Stimulated activated CD8-positive, alpha-beta memory T cell treated with anti-CD3 and anti-CD28 coated beads, Interleukin-7, amount 100 ng/mL, for 1 hour (primary cell): ENCODE measurements around the gene MED1.
"Not testable (repeated sequence)": the region's sequence is repeated elsewhere in the genome, so short reads cannot be mapped to it uniquely, and the experiment has no call there.

Experiments used
- DNase-seq, 2 donors: peaks; one replicate each; pipeline ENCODE4 v3.0.0-alpha.2; 2020; ENCODE audit warnings: low read depth in 2 of 2

MED1 gene, protein sequence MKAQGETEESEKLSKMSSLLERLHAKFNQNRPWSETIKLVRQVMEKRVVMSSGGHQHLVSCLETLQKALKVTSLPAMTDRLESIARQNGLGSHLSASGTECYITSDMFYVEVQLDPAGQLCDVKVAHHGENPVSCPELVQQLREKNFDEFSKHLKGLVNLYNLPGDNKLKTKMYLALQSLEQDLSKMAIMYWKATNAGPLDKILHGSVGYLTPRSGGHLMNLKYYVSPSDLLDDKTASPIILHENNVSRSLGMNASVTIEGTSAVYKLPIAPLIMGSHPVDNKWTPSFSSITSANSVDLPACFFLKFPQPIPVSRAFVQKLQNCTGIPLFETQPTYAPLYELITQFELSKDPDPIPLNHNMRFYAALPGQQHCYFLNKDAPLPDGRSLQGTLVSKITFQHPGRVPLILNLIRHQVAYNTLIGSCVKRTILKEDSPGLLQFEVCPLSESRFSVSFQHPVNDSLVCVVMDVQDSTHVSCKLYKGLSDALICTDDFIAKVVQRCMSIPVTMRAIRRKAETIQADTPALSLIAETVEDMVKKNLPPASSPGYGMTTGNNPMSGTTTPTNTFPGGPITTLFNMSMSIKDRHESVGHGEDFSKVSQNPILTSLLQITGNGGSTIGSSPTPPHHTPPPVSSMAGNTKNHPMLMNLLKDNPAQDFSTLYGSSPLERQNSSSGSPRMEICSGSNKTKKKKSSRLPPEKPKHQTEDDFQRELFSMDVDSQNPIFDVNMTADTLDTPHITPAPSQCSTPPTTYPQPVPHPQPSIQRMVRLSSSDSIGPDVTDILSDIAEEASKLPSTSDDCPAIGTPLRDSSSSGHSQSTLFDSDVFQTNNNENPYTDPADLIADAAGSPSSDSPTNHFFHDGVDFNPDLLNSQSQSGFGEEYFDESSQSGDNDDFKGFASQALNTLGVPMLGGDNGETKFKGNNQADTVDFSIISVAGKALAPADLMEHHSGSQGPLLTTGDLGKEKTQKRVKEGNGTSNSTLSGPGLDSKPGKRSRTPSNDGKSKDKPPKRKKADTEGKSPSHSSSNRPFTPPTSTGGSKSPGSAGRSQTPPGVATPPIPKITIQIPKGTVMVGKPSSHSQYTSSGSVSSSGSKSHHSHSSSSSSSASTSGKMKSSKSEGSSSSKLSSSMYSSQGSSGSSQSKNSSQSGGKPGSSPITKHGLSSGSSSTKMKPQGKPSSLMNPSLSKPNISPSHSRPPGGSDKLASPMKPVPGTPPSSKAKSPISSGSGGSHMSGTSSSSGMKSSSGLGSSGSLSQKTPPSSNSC (N-terminal part only)

DNA sequence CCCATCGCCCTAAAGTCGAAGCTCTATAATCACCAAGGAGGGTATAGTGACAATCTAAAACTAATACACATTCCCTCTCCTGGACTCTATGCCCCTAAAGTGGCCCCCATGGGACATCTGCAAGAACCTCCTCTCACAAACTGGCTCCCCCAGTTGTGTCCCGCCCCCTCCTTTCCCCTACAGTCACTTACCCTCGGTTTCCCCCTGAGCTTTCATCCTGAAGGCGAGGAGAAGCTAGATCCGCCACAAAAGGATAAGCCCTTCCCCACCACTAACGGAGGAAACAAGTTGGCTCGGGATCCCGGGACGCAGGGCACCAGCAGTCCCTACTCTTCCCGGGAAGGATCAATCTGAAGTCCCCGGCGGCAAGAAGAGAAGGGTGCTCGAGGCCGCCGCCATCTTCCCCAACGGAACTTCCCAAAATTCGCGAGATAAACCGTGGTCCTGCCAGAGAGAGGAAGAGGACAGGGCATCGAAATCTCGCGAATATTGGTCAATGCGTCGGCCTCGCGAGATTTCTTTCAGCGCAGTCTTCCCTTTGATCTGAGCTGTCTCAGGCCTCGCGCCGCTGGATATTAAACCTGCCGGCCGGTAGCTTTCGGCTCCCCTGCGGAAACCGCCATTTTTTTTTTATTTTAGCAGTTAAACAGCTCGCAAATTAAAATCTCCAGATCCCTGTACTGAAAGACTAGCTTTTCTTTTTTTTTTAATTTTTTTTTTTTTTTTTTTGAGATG lies at the start of gene MED1:
MED1 (minus strand) TSS at position 417 of the 735 bp plus-strand sequence; CDS start at position 216, 201 bp downstream.
- DNase-seq, result peak; percentile 67 to 80

DNA sequence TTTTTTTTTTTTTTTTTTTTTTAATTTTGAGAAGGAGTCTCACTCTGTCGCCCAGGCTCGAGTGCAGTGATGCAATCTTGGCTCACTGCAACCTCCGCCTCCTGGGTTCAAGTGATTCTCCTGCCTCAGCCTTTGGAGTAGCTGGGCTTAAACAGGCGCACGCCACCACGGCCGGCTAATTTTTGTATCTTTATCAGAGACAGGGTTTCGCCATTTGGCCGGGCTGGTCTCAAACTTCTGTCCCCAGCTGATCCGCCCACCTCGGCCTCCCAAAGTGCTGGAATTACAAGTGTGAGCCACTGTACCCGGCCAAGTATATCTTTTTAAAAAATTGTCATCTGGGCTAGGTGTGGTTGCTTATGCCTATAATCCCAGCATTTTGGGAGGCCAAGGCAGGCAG lies 45.9 kb upstream of the MED1 start:
- not testable (repeated sequence) for DNase-seq

DNA sequence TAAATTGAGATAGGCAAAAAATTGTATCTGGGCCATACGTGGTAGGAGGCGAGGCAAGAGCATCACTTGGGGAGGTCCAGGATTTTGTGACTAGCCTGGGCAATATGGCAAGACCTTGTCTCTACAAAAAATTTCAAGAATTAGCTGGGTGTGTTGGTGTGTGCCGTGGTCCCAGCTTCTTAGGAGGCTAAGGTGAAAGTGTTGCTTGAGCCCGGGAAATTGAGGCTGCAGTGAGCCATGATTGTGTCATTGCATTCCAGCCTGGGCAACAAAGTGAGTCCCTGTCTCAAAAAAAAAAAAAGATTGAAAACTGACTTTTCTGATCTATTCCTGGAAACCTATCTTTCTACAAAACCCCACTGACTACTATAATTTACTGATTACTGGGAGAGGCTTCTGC lies 36.9 kb upstream of the MED1 start:
- no peak for DNase-seq

DNA sequence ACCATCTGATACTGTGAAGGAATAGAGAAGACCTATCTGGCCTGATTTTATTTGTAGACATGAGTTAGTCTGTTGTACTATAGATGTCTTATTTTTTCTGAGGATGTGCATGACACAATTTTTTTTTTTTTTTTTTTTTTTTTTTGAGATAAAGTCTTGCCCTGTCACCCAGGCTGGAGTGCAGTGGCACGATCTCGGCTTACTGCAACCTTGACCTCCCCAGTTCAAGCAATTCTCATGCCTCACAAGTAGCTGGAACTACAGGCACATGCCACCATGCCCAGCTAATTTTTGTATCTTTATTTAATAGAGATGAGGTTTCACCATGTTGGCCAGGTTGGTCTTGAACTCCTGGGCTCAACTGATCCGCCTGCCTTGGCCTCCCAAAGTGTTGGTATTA lies 36.4 kb upstream of the MED1 start:
- not testable (repeated sequence) for DNase-seq

DNA sequence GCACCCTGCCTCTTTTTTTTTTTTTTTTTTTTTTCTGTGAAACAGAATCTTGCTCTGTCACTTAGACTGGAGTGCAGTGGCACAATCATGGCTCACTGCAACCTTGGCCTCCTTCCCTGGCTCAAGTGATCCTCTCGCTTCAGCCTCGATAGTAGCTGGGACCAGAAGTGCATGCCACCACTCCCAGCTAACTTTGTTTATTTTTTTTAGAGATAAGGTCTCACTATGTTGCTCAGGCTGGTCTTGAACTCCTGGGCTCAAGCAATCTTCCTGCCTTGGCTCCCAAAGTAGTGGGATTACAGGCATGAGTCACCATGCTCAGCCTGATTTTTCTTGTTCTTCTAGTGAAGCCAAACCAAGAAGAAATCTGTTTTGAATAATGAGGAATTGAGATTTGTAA lies 35.2 kb upstream of the MED1 start:
- DNase-seq, result no peak

DNA sequence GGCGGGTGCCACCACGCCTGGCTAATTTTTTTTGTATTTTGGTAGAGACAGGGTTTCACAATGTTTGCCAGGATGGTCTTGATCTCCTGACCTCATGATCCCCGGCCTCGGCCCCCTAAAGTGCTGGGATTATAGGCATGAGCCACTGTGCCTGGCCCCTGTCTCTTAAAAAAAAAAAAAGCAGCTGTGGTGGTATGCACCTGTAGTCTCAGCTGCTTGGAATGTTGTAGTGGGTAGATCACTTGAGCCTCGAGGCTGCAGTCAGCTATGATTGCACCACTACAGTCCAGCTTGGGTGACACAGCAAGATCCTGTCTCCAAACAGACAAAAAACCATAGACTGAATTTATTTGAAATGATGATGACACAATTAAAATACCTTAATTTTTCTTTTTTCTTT lies 34.5 kb upstream of the MED1 start:
- DNase-seq, result no peak

DNA sequence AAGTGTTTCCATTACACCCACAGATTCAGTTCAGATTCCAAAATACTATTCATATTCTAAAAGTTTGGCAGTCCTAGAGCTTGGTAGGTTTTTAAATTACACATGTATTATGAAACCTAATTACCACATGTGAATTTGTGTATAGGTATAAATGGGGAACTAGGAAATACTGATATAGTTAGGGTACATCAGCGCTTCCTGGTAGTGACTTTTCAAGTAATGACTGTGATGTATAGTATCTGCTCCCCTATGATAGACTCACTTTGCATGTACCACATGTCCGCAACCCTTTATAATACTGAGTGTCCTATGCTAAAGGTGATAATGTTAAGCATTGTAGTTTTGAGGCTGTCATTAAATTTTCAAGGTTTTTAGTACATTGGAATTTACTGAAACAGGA lies 33.1 kb upstream of the MED1 start:
- DNase-seq, result no peak

DNA sequence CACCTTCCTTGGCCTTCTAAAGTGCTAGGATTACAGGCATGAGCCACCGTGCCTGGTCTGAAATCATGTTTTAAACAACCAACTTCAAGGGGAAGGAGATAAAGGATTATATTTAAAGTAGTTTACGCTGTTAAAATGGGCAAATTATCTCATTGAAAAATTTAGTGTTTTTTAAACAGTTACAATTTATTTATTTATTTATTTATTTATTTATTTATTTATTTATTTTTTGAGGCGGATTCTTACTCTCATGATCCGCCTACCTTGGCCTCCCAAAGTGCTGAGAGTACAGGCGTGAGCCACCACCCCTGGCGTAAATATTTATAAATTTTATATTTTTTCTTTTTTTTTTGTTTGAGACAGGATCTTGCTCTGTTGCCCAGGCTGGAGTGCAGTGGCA lies 32.4 kb upstream of the MED1 start:
- DNase-seq, result no peak

DNA sequence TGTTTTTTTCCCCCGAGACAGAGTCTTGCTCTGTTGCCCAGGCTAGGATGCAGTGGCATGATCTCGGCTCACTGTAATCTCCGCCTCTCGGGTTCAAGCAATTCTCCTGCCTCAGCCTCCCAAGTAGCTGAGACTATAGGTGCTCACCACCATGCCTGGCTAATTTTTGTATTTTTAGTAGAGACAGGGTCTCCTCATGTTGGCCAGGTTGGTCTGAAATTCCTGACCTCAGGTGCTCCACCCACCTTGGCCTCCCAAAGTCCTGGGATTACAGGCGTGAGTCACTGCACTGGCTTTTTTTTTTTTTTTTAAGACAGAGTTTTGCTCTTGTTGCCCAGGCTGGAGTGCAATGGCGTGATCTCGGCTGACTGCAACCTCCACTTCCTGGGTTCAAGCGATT lies 28.6 kb upstream of the MED1 start:
- not testable (repeated sequence) for DNase-seq

DNA sequence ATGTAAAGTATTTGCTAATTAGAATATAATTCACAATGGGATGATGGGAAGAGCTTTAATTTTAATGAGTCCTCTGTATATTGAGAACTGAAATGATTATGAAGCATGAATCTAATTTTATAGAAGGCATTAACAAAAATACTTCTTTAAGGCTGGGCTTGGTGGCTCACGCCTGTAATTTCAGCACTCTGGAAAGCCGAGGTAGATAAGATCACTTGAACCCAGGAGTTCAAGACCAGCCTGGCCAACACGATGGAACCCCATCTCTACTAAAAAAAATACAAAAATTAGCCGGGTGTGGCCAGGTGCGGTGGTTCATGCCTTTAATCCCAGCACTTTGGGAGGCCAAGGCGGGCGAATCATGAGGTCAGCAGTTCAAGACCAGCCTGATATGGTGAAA lies 22.2 kb upstream of the MED1 start:
- DNase-seq, result no peak

DNA sequence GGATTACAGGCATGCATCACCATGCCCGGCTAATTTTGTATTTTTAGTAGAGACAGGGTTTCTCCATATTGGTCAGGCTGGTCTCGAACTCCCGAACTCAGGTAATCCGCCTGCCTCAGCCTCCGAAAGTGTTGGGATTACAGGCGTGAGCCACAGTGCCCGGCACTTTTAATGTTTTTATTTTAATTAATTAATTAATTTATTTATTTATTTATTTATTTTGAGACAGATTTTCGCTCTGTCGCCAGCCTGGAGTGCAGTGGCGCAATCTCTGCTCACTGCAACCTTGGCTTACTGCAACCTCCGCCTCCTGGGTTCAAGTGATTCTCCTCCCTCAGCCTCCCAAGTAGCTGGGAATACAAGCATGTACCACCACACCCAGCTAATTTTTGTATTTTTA lies 17.5 kb upstream of the MED1 start:
- DNase-seq, result not testable (repeated sequence)

DNA sequence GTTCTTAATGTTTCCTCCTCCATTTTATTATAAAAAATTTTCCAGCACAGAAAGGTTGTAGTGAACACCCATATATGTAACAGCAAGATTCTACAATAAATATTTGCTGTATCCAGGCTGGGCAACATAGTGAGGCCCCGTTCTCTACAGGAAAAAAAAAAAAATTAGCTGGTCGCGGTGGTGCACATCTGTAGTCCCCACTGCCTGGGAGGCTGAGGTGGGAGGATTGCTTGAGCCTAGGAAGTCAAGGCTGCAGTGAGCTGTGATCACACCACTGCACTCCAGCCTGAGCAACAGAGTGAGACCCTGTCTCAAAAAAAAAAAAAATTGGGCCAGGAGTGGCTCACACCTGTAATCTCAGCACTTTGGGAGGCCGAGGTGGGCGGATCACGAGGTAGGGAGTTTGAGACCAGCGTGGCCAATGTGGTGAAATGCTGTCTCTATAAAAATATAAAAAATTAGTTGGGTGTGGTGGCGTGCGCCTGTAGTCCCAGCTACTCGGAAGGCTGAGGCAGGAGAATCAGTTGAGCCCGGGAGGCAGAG lies 13.6 kb upstream of the MED1 start:
- DNase-seq, result not testable (repeated sequence)

DNA sequence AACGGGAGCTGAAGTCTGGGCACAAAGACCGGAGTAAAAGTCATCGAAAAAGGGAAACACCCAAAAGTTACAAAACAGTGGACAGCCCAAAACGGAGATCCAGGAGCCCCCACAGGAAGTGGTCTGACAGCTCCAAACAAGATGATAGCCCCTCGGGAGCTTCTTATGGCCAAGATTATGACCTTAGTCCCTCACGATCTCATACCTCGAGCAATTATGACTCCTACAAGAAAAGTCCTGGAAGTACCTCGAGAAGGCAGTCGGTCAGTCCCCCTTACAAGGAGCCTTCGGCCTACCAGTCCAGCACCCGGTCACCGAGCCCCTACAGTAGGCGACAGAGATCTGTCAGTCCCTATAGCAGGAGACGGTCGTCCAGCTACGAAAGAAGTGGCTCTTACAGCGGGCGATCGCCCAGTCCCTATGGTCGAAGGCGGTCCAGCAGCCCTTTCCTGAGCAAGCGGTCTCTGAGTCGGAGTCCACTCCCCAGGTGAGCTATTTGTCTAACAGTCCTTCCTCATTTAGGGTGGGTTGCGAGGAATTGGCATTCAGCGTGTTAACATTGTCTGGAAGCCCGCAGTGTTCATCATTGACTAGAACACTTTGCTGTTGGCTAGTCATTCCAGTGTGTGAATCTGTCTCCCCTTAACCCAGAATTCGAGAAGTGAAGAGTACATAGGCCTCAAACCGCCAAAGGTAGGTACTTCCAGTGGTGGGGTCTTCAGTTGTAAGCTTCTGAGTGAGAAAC lies 11.7 kb upstream of the MED1 start:
- DNase-seq, result no peak

DNA sequence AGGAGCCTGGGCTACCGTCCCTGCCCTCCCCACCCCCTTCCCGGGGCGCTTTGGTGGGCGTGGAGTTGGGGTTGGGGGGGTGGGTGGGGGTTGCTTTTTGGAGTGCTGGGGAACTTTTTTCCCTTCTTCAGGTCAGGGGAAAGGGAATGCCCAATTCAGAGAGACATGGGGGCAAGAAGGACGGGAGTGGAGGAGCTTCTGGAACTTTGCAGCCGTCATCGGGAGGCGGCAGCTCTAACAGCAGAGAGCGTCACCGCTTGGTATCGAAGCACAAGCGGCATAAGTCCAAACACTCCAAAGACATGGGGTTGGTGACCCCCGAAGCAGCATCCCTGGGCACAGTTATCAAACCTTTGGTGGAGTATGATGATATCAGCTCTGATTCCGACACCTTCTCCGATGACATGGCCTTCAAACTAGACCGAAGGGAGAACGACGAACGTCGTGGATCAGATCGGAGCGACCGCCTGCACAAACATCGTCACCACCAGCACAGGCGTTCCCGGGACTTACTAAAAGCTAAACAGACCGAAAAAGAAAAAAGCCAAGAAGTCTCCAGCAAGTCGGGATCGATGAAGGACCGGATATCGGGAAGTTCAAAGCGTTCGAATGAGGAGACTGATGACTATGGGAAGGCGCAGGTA lies 11.0 kb upstream of the MED1 start:
- DNase-seq, result no peak

DNA sequence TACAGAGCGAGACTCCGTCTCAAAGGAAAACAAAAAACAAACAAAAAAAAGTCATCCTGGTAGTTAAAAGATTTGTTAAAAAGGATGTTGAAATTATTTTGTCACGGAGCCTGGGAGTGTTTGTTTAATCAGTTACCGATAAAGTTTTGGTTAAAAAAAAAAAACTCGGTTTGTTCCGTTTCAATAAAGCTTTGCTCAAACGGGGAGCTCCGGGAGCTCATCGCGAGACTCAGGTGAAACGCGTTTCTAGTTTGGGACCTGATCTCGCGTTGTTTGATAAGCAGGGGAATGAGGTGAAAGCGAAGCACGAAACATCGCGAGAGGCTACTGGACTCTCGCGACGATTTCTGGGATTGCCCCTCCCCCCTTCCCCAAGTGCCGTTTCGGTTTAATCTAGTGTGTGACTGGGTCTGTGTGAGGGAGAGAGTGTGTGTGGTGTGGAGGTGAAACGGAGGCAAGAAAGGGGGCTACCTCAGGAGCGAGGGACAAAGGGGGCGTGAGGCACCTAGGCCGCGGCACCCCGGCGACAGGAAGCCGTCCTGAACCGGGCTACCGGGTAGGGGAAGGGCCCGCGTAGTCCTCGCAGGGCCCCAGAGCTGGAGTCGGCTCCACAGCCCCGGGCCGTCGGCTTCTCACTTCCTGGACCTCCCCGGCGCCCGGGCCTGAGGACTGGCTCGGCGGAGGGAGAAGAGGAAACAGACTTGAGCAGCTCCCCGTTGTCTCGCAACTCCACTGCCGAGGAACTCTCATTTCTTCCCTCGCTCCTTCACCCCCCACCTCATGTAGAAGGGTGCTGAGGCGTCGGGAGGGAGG lies 10.3 kb upstream of the MED1 start, which contains the start of gene CDK12:
CDK12 (plus strand) TSS at position 374 of the 813 bp plus-strand sequence. CDS start 586 bp downstream, outside the sequence.
- DNase-seq, result peak; percentile 84 to 90

DNA sequence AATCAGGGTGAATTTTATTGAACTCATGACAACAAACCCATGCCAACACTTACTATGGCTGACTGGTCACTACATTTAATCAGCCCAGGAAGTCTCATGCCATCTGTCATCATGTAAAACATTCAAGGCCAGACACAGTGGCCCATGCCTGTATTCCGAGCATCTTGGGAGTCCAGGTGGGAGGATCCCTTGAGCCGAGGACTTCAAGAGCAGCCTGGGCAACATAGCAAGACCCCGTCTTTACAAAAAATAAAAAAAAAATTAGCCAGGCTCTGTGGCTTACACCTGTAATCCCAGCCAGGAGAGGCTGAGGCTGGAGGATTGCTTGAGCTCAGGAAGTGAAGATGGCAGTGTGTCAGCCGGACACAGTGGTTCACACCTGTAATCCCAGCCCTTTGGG lies 4.9 kb upstream of the MED1 start:
- no peak for DNase-seq

DNA sequence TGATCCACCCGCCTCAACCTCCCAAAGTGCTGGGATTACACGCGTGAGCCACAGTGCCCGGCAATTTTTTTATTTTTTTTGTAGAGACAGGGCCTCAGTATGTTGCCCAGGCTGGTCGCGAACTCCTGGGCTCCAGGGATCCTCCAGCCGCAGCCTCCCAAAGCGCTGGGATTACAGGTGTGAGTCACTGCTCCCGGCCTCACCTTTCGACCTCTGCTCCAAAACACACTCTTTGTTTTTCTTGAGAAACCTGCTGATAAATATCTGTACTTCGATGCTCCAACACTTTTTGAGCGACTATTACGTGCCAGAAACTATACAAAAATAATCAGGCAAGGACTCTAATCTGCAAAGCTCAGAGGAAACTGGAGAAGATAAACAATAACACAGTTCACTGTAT lies 1.0 kb downstream of the MED1 start:
- DNase-seq, result no peak

DNA sequence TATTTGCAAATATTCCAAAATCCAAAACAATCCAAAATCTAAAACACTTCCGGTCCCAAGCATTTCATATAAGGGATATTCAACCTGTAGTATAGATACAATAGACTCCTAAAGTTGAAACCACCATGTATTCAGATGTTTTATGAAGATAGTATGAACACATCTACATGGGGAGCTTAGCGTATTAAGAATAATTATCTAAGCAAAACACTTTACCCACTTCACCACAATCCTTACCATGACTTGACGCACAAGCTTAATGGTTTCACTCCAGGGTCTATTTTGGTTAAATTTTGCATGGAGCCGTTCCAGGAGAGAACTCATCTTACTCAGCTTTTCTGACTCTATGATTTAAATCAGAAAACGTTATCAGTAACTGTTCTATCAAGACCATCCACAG lies 3.5 kb downstream of the MED1 start:
- no peak for DNase-seq

DNA sequence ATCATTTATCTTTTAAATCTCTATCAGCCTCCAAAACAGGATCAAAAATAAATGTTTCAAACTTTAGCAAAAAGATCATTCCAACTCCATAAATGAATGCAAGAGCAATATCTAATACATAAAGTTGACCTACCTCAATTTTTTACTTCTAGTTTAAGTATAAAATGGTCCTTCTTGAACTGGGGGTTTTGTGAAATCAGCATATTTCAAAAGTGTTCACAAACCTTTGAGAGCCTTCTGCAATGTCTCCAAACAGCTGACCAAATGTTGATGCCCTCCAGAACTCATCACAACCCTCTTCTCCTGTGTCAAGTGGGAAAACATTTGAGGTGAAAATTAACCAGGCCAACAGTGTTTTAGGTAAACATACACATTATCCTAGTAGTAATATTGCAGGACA lies 7.7 kb downstream of the MED1 start:
- DNase-seq, result no peak
